Neural cell (in vitro differentiated cells): Measurements from ENCODE around the gene GPATCH11. TPM values are rescaled to one million over a fixed set of nuclear protein-coding genes. Genes with fewer than 3 reads are reported as not detected.

Source experiments
- H2AFZ ChIP-seq: fragments of 200-600, 300-800 bp; sonication (generic), shearing (Covaris generic); 2 replicates; pipeline ENCODE4 v1.6.0; 2014; ENCODE audit warnings: low read depth, mild to moderate bottlenecking, antibody characterized with exemption, low read length, moderate library complexity
- H3F3A ChIP-seq: fragments of 200-600 bp; shearing (Covaris generic); 2 replicates; pipeline ENCODE4 v1.6.1; 2016; ENCODE audit warnings: mild to moderate bottlenecking, moderate library complexity, mixed read lengths, antibody characterized with exemption, low read length; ENCODE audit not compliant: insufficient read depth, poor library complexity, severe bottlenecking
- H3K27ac ChIP-seq: fragments of 200-600, 300-800 bp; sonication (generic), shearing (Covaris generic); 2 replicates; pipeline ENCODE4 v1.5.1; 2014; ENCODE audit warnings: mild to moderate bottlenecking, low read length, moderate library complexity
- H3K27me3 ChIP-seq: fragments of 300-800, 200-600 bp; sonication (generic), shearing (Covaris generic); 2 replicates; pipeline ENCODE4 v1.6.0; 2014; ENCODE audit warnings: mild to moderate bottlenecking, low read depth, low read length, moderate library complexity; ENCODE audit not compliant: insufficient read depth
- H3K36me3 ChIP-seq: fragments of 300-800, 200-600 bp; sonication (generic), shearing (Covaris generic); 2 replicates; pipeline ENCODE4 v1.5.1; 2014; ENCODE audit warnings: mild to moderate bottlenecking, antibody characterized with exemption, low read length, moderate library complexity; ENCODE audit not compliant: insufficient read depth
- H3K4me2 ChIP-seq: fragments of 300-800, 200-600 bp; sonication (generic), shearing (Covaris generic); 2 replicates; pipeline ENCODE4 v1.6.0; 2014; ENCODE audit warnings: mild to moderate bottlenecking, low read length
- H3K4me3 ChIP-seq: fragments of 300-800, 200-600 bp; sonication (generic), shearing (Covaris generic); 2 replicates; pipeline ENCODE4 v1.5.1; 2014; ENCODE audit warnings: mild to moderate bottlenecking, low read length, moderate library complexity
- H3K79me2 ChIP-seq: fragments of 200-600 bp; shearing (Covaris generic); replicated peaks from 2 replicates; pipeline ENCODE4 v1.6.0; 2014; ENCODE audit warnings: mild to moderate bottlenecking, low read length, moderate library complexity; ENCODE audit not compliant: insufficient read depth
- H3K9ac ChIP-seq: fragments of 300-800, 200-600 bp; sonication (generic), shearing (Covaris generic); 2 replicates; pipeline ENCODE4 v1.6.1; 2016; ENCODE audit warnings: mild to moderate bottlenecking, low read length, mixed read lengths
- H3K9me2 ChIP-seq: fragments of 200-600 bp; shearing (Covaris generic); 2 replicates; pipeline ENCODE4 v1.6.1; 2016; ENCODE audit warnings: mild to moderate bottlenecking, low read length, mixed read lengths; ENCODE audit not compliant: insufficient read depth
- H3K9me3 ChIP-seq: fragments of 200-600, 300-800 bp; sonication (generic), shearing (Covaris generic); 2 replicates; pipeline ENCODE4 v1.6.1; 2016; ENCODE audit warnings: mild to moderate bottlenecking, mixed run types, low read length, moderate library complexity, mixed read lengths
- H4K20me1 ChIP-seq: fragments of 200-600 bp; shearing (Covaris generic); 2 replicates; pipeline ENCODE4 v1.6.1; 2016; ENCODE audit warnings: mild to moderate bottlenecking, mixed run types; ENCODE audit not compliant: insufficient read depth
- CTCF ChIP-seq: fragments of 450-650 bp; IDR thresholded peaks from 2 replicates; pipeline ENCODE4 v1.5.1; 2014; ENCODE audit warnings: antibody characterized with exemption, mild to moderate bottlenecking, moderate library complexity; ENCODE audit not compliant: poor library complexity, severe bottlenecking
- EP300 ChIP-seq: fragments of 450-650 bp; conservative IDR thresholded peaks from 2 replicates; pipeline ENCODE4 v1.6.1; 2014; ENCODE audit warnings: antibody characterized with exemption, mild to moderate bottlenecking, moderate library complexity; ENCODE audit not compliant: poor library complexity, severe bottlenecking
- EZH2 ChIP-seq: fragments of 200-600, 300-800 bp; shearing (Covaris generic), sonication (generic); IDR thresholded peaks from 2 replicates; pipeline ENCODE4 v1.6.1; 2014; ENCODE audit warnings: antibody characterized with exemption, low read length, borderline replicate concordance, mild to moderate bottlenecking; ENCODE audit not compliant: insufficient read depth, poor library complexity, severe bottlenecking
- MXI1 ChIP-seq: fragments of 450-650 bp; conservative IDR thresholded peaks from 2 replicates; pipeline ENCODE4 v1.6.1; 2014; ENCODE audit warnings: antibody characterized with exemption, mild to moderate bottlenecking; ENCODE audit not compliant: poor library complexity, severe bottlenecking
- POLR2AphosphoS5 ChIP-seq: IDR thresholded peaks from 2 replicates; pipeline ENCODE4 v1.6.1; 2012
- RAD21 ChIP-seq: fragments of 450-650 bp; conservative IDR thresholded peaks from 2 replicates; pipeline ENCODE4 v1.6.1; 2014; ENCODE audit warnings: antibody characterized with exemption, mild to moderate bottlenecking, moderate library complexity
- REST ChIP-seq: IDR thresholded peaks from 2 replicates; pipeline ENCODE4 v1.6.1; 2012; ENCODE audit warnings: borderline replicate concordance
- SMC3 ChIP-seq: fragments of 450-650 bp; conservative IDR thresholded peaks from 2 replicates; pipeline ENCODE4 v1.6.1; 2014; ENCODE audit warnings: antibody characterized with exemption, mild to moderate bottlenecking, moderate library complexity; ENCODE audit not compliant: poor library complexity
- TAF1 ChIP-seq: IDR thresholded peaks from 2 replicates; pipeline ENCODE4 v1.6.1; 2012; ENCODE audit warnings: low read depth
- polyA plus RNA-seq: library from polyadenylated mRNA; depleted of rRNA; stranded (reverse); fragments of >200 nt; gene quantifications from 2 replicates; pipeline ENCODE4 v1.2.3, GENCODE V29; 2014

The GPATCH11 gene
- polyA plus RNA-seq, 1 donor from 2014 or later: 17.7 TPM

- no peak for TF ChIP-seq SMC3
- no peak for TF ChIP-seq REST
- no peak for TF ChIP-seq POLR2AphosphoS5
- TF ChIP-seq RAD21: no peak
- no peak for TF ChIP-seq EZH2
- no peak for TF ChIP-seq EP300
- TF ChIP-seq MXI1: no peak
- no peak for TF ChIP-seq CTCF
- no peak for TF ChIP-seq TAF1
- H2AFZ ChIP-seq: no peak overlapping the region
- no peak overlapping the region for H3K9ac ChIP-seq
- H3K36me3 ChIP-seq: peaks cover 11% of the 10 kb centered on the region
- no peak overlapping the region for H3K4me3 ChIP-seq
- no peaks in the 10 kb centered on the region for H3K9me2 ChIP-seq
- H3K4me2 ChIP-seq: no peak overlapping the region
- H4K20me1 ChIP-seq: no peaks in the 10 kb centered on the region
- H3K27me3 ChIP-seq: no peaks in the 10 kb centered on the region
- H3K27ac ChIP-seq: no peak overlapping the region
- no peaks in the 10 kb centered on the region for H3K9me3 ChIP-seq
- H3K79me2 ChIP-seq: no peaks in the 10 kb centered on the region
- H3F3A ChIP-seq: no peaks in the 10 kb centered on the region
Observed at GRCh38 chr2:37096568-37096967, 12.2 kb downstream of the GPATCH11 start.

GRCh38 chr2:37098416-37099118 is 14.2 kb downstream of the GPATCH11 start:
- H3K4me2 ChIP-seq: no peak overlapping the region
- no peak overlapping the region for H3K9ac ChIP-seq
- H3K9me3 ChIP-seq: no peaks in the 10 kb centered on the region
- no peaks in the 10 kb centered on the region for H3K79me2 ChIP-seq
- H2AFZ ChIP-seq: no peak overlapping the region
- H3K9me2 ChIP-seq: no peaks in the 10 kb centered on the region
- H3K4me3 ChIP-seq: no peak overlapping the region
- TF ChIP-seq TAF1: no peak
- TF ChIP-seq REST: no peak
- TF ChIP-seq MXI1: no peak
- no peak for TF ChIP-seq SMC3
- no peak for TF ChIP-seq RAD21
- no peak for TF ChIP-seq EZH2
- TF ChIP-seq POLR2AphosphoS5: no peak
- TF ChIP-seq EP300: no peak
- no peak overlapping the region for H3K27ac ChIP-seq
- H3K36me3 ChIP-seq: peaks cover under 1% of the 10 kb centered on the region
- H3K27me3 ChIP-seq: no peaks in the 10 kb centered on the region
- no peaks in the 10 kb centered on the region for H3F3A ChIP-seq
- H4K20me1 ChIP-seq: no peaks in the 10 kb centered on the region
